AG09309 (cell line): ENCODE data around the gene MAP7D3.
"Not testable (repeated sequence)": the region's sequence is repeated elsewhere in the genome, so short reads cannot be mapped to it uniquely, and the experiment has no call there.

Experiments used
- DNase-seq: peaks from one replicate; pipeline ENCODE4 v3.0.0-alpha.2; 2010; ENCODE audit warnings: low read depth
- H3K4me3 ChIP-seq: 2 replicates; pipeline ENCODE4 v1.5.1; 2011; ENCODE audit warnings: mild to moderate bottlenecking, low read depth, low read length, moderate library complexity; ENCODE audit not compliant: control insufficient read depth
- CTCF ChIP-seq: IDR thresholded peaks from 2 replicates; pipeline ENCODE4 v1.5.1; 2011; ENCODE audit warnings: mild to moderate bottlenecking, low read depth, low read length, inconsistent platforms; ENCODE audit not compliant: insufficient read depth, control insufficient read depth; ENCODE audit errors: missing control alignments

The MAP7D3 gene

GRCh38 chrX:136251041-136251991 is at the start of gene MAP7D3:
Gene MAP7D3, minus strand, starts transcription at chrX:136251400. Its CDS starts 42 bp downstream, at chrX:136251358.
- H3K4me3 ChIP-seq = peak within 1 kb of the TSS; percentile 59
- TF ChIP-seq CTCF = no peak
- DNase-seq = no peak

GRCh38 chrX:136300721-136301120 is 49.5 kb upstream of the MAP7D3 start, which contains the start of gene ADGRG4:
Gene ADGRG4, plus strand, starts transcription at chrX:136300963. Its CDS starts 7,815 bp downstream, at chrX:136308778.
- H3K4me3 ChIP-seq, DNase-seq: not testable (repeated sequence)

GRCh38 chrX:136295380-136295779 is 44.2 kb upstream of the MAP7D3 start:
- TF ChIP-seq CTCF = no peak
- H3K4me3 ChIP-seq = no peak overlapping the region
- no peak for DNase-seq

- DNase-seq = no peak
- no peak for TF ChIP-seq CTCF
- H3K4me3 ChIP-seq = no peak overlapping the region
Measured at GRCh38 chrX:136292656-136293055, 41.5 kb upstream of the MAP7D3 start.

- TF ChIP-seq CTCF = no peak
- no peak for DNase-seq
- no peak overlapping the region for H3K4me3 ChIP-seq
Measured at GRCh38 chrX:136291824-136292223, 40.6 kb upstream of the MAP7D3 start.

GRCh38 chrX:136286375-136286774 is 35.2 kb upstream of the MAP7D3 start:
- not testable (repeated sequence) for H3K4me3 ChIP-seq, DNase-seq

GRCh38 chrX:136275553-136275952 is 24.4 kb upstream of the MAP7D3 start:
- no peak for TF ChIP-seq CTCF
- H3K4me3 ChIP-seq = no peak overlapping the region
- DNase-seq = no peak
